M059J (cell line): Measurements from ENCODE around the gene CLRN2. TPM values are rescaled to one million over a fixed set of nuclear protein-coding genes. Genes with fewer than 3 reads are reported as not detected.

Experiments used
- total RNA-seq: library from RNA; depleted of rRNA; stranded (reverse); fragments of >200 nt; shearing (Covaris generic); gene quantifications from 2 replicates; pipeline ENCODE4 v1.2.3, GENCODE V29; 2014; rRNA removed

Gene CLRN2
- total RNA-seq, 1 experiment from 2014 or later, result not detected

Other genes with a start within 250 kb of the CLRN2 start
- 2.8 and 8.3 TPM in 2 replicates for gene QDPR, start 3.1 kb upstream of the CLRN2 start, total RNA-seq
- 279 and 291 TPM in 2 replicates for gene LAP3, start 62.0 kb downstream of the CLRN2 start, total RNA-seq
- 4.9 and 11.1 TPM in 2 replicates for gene MED28, start 99.5 kb downstream of the CLRN2 start, total RNA-seq